HepG2 (cell line): ENCODE data around the gene PAXX. TPM values are rescaled to one million over a fixed set of nuclear protein-coding genes. Genes with fewer than 3 reads are reported as not detected.

Source experiments
- ELF3 ChIP-seq: IDR thresholded peaks from 2 replicates; pipeline ENCODE4 v1.6.1; 2016; ENCODE audit warnings: missing genetic modification reagents, missing compliant biosample characterization
- GABPA ChIP-seq, 2 experiments: IDR thresholded peaks; 2 replicates each; pipeline ENCODE4 v1.6.1; 2011 to 2016; ENCODE audit warnings: low read depth in 2 of 2, low read length in 1 of 2, missing biosample characterization in 1 of 2, missing genetic modification characterization in 1 of 2
- HMGA1 ChIP-seq: sonication (generic); formaldehyde crosslinking; conservative IDR thresholded peaks from 2 replicates; pipeline ENCODE4 v1.4.0; 2020; ENCODE audit warnings: missing genetic modification reagents
- STAG1 ChIP-seq: sonication (generic); formaldehyde crosslinking; IDR thresholded peaks from 2 replicates; pipeline ENCODE4 v1.4.0; 2020; ENCODE audit warnings: missing genetic modification reagents
- TCF7 ChIP-seq: sonication (generic); IDR thresholded peaks from 2 replicates; pipeline ENCODE4 v1.6.1; 2016; ENCODE audit warnings: antibody characterized with exemption, low read depth
- ZNF772 ChIP-seq: sonication (generic); formaldehyde crosslinking; IDR thresholded peaks from 2 replicates; pipeline ENCODE4 v1.5.0; 2020; ENCODE audit warnings: mild to moderate bottlenecking, missing genetic modification reagents
- ZNF780A ChIP-seq: sonication (generic); formaldehyde crosslinking; IDR thresholded peaks from 2 replicates; pipeline ENCODE4 v1.8.0; 2022; ENCODE audit warnings: mild to moderate bottlenecking, missing genetic modification reagents, moderate library complexity
- polyA plus RNA-seq, 8 experiments: library from polyadenylated mRNA; depleted of rRNA in 3 of 8; stranded (reverse) in 7 of 8; unstranded in 1 of 8; fragments of >200 nt; fragmentation: Illumina TruSeq in 4 of 8; extraction: Trizol in 4 of 8; gene quantifications; 2 replicates each; pipeline versions ENCODE4 v1.2.1 to v1.2.3, GENCODE V29; 2011 to 2016; ENCODE audit warnings: low read depth in 4 of 8, missing spikeins in 1 of 8, mixed read lengths in 1 of 8; ENCODE audit not compliant: insufficient read depth in 1 of 8
- total RNA-seq, 5 experiments: library from RNA; depleted of rRNA; stranded (reverse); fragments of >200 nt; fragmentation: Illumina TruSeq; extraction: Trizol; gene quantifications; 2 replicates each; pipeline ENCODE4 v1.2.3, GENCODE V29; 2016; ENCODE audit warnings: low read depth in 1 of 5
- TF ChIP-seq, protein P1 (sequence below), 2 experiments: fragments of 450-650 bp in 1 of 2; sonication (generic) in 1 of 2; formaldehyde crosslinking in 1 of 2; IDR thresholded peaks; 2 replicates each; pipeline versions ENCODE4 v1.6.1 to v1.8.0; 2016 to 2022; ENCODE audit warnings: antibody characterized with exemption in 1 of 2, mild to moderate bottlenecking in 1 of 2, missing genetic modification reagents in 1 of 2
- TF ChIP-seq, protein P2 (sequence below): sonication (generic); formaldehyde crosslinking; IDR thresholded peaks from 2 replicates; pipeline ENCODE4 v1.5.0; 2020; ENCODE audit warnings: missing genetic modification reagents
- TF ChIP-seq, protein P3 (sequence below): sonication (generic); formaldehyde crosslinking; IDR thresholded peaks from 2 replicates; pipeline ENCODE4 v1.4.0; 2020; ENCODE audit warnings: mild to moderate bottlenecking, missing genetic modification reagents
- TF ChIP-seq, protein P4 (sequence below): sonication (generic); formaldehyde crosslinking; IDR thresholded peaks from 2 replicates; pipeline ENCODE4 v1.4.0; 2020; ENCODE audit warnings: mild to moderate bottlenecking, missing genetic modification reagents

PAXX gene
- total and polyA plus RNA-seq, 2 of the 13 experiments (the other 11 are each of a cell fraction or from before 2014, with no cell fraction given): 14.0 to 31.9 TPM

DNA sequence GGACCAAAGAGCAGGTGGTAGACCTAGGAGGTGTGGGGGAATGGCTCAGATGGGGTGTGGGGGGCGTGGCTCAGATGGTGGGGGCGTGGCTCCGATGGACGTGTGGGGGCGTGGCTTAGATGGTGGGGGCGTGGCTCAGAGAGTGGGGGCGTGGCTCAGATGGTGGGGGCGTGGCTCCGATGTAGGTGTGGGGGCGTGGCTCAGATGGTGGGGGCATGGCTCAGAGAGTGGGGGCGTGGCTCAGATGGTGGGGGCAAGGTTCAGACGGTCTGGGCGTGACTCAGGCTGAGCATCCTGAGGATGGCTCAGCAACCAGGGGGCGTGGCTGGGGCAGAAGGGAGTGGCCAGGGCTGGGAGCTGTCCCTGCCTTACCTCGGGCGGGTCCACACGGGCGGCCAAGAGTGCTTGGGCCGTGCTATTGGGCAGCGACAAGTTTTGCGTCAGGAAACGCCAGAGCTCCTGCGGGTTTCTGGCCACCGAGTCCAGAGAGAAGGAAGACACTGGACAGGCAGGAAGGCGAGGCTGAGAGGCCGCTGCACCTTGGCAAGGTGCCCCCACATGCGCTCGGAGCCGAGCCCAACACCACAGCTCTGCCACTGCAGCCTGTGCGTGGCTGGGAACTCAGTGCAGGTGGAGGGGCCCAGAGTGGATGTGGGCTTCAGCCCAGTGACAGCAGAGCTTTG is 29.9 kb downstream of the PAXX start (continued):
- TF ChIP-seq, protein P1, sequence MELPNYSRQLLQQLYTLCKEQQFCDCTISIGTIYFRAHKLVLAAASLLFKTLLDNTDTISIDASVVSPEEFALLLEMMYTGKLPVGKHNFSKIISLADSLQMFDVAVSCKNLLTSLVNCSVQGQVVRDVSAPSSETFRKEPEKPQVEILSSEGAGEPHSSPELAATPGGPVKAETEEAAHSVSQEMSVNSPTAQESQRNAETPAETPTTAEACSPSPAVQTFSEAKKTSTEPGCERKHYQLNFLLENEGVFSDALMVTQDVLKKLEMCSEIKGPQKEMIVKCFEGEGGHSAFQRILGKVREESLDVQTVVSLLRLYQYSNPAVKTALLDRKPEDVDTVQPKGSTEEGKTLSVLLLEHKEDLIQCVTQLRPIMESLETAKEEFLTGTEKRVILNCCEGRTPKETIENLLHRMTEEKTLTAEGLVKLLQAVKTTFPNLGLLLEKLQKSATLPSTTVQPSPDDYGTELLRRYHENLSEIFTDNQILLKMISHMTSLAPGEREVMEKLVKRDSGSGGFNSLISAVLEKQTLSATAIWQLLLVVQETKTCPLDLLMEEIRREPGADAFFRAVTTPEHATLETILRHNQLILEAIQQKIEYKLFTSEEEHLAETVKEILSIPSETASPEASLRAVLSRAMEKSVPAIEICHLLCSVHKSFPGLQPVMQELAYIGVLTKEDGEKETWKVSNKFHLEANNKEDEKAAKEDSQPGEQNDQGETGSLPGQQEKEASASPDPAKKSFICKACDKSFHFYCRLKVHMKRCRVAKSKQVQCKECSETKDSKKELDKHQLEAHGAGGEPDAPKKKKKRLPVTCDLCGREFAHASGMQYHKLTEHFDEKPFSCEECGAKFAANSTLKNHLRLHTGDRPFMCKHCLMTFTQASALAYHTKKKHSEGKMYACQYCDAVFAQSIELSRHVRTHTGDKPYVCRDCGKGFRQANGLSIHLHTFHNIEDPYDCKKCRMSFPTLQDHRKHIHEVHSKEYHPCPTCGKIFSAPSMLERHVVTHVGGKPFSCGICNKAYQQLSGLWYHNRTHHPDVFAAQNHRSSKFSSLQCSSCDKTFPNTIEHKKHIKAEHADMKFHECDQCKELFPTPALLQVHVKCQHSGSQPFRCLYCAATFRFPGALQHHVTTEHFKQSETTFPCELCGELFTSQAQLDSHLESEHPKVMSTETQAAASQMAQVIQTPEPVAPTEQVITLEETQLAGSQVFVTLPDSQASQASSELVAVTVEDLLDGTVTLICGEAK (IDR thresholded peaks at IDR 0.05): no peak
- TF ChIP-seq, protein P1 (CRISPR knock-in tag; IDR thresholded peaks at IDR 0.05): no peak
- TF ChIP-seq, protein P2, sequence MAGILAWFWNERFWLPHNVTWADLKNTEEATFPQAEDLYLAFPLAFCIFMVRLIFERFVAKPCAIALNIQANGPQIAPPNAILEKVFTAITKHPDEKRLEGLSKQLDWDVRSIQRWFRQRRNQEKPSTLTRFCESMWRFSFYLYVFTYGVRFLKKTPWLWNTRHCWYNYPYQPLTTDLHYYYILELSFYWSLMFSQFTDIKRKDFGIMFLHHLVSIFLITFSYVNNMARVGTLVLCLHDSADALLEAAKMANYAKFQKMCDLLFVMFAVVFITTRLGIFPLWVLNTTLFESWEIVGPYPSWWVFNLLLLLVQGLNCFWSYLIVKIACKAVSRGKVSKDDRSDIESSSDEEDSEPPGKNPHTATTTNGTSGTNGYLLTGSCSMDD (CRISPR knock-in tag): no peak
- no peak for TF ChIP-seq ZNF772
- no peak for TF ChIP-seq HMGA1 (CRISPR knock-in tag)
- peak; percentile 19; the same call in 1 of the 2 replicates for TF ChIP-seq ELF3 (CRISPR knock-in tag)
- TF ChIP-seq, protein P3, sequence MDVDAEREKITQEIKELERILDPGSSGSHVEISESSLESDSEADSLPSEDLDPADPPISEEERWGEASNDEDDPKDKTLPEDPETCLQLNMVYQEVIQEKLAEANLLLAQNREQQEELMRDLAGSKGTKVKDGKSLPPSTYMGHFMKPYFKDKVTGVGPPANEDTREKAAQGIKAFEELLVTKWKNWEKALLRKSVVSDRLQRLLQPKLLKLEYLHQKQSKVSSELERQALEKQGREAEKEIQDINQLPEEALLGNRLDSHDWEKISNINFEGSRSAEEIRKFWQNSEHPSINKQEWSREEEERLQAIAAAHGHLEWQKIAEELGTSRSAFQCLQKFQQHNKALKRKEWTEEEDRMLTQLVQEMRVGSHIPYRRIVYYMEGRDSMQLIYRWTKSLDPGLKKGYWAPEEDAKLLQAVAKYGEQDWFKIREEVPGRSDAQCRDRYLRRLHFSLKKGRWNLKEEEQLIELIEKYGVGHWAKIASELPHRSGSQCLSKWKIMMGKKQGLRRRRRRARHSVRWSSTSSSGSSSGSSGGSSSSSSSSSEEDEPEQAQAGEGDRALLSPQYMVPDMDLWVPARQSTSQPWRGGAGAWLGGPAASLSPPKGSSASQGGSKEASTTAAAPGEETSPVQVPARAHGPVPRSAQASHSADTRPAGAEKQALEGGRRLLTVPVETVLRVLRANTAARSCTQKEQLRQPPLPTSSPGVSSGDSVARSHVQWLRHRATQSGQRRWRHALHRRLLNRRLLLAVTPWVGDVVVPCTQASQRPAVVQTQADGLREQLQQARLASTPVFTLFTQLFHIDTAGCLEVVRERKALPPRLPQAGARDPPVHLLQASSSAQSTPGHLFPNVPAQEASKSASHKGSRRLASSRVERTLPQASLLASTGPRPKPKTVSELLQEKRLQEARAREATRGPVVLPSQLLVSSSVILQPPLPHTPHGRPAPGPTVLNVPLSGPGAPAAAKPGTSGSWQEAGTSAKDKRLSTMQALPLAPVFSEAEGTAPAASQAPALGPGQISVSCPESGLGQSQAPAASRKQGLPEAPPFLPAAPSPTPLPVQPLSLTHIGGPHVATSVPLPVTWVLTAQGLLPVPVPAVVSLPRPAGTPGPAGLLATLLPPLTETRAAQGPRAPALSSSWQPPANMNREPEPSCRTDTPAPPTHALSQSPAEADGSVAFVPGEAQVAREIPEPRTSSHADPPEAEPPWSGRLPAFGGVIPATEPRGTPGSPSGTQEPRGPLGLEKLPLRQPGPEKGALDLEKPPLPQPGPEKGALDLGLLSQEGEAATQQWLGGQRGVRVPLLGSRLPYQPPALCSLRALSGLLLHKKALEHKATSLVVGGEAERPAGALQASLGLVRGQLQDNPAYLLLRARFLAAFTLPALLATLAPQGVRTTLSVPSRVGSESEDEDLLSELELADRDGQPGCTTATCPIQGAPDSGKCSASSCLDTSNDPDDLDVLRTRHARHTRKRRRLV (CRISPR knock-in tag): no peak
- TF ChIP-seq STAG1 (CRISPR knock-in tag): no peak
- TF ChIP-seq ZNF780A (CRISPR knock-in tag): no peak
- no peak for TF ChIP-seq GABPA (IDR thresholded peaks at IDR 0.05; ENCODE audit: low read depth, low read length)
- no peak for TF ChIP-seq GABPA (CRISPR knock-in tag; IDR thresholded peaks at IDR 0.05; ENCODE audit: low read depth)
- no peak for TF ChIP-seq TCF7
- TF ChIP-seq, protein P4, sequence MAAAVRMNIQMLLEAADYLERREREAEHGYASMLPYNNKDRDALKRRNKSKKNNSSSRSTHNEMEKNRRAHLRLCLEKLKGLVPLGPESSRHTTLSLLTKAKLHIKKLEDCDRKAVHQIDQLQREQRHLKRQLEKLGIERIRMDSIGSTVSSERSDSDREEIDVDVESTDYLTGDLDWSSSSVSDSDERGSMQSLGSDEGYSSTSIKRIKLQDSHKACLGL: no peak
